GM21360 (cell line): ENCODE measurements around the gene TRIM69.
"Not testable (repeated sequence)": the region's sequence is repeated elsewhere in the genome, so short reads cannot be mapped to it uniquely, and the experiment has no call there.

ENCODE experiments used
- ATAC-seq: cut with Tn5 transposase; IDR thresholded peaks from one replicate; pipeline ENCODE4 v1.9.1; 2021; ENCODE audit warnings: mild to moderate bottlenecking, moderate library complexity; ENCODE audit not compliant: unreplicated experiment

The TRIM69 gene

DNA sequence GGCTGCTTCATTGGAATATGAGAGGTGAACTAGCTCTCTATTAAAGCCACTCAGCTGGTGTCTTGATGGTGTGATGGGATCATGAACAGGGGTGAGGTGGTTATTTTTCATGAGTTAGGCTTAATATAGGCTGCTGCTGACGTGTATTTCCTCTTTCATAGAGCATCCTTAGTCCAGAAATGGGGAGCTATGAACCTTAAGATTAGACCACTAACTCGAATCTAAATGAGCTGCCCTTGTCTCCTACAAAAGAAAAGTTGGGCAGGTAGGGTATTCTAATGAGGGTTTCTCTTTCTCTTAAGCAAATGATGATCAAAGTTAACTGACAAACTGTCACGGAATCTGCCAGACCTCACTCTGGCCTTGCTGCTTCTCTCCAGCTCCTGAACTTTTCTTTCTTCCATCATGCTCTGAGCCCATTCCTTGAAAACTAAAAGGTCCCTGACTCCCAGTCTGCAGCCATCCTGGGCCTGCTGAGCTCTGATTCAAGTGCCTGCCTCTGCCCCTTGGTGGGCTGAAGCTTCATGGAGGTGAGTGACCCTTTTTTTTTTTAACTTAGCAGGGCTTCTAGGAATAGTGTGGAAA lies at the start of gene TRIM69:
TRIM69 (plus strand) TSS at position 348 of the 585 bp plus-strand sequence; CDS start at position 525, 177 bp downstream.
- no peak for ATAC-seq

- not testable (repeated sequence) for ATAC-seq
These were observed 47.0 kb upstream of the TRIM69 start for GRCh38 chr15:44689318-44689717.

- ATAC-seq, result not testable (repeated sequence)
These were observed 46.1 kb upstream of the TRIM69 start for GRCh38 chr15:44690245-44690644.

DNA sequence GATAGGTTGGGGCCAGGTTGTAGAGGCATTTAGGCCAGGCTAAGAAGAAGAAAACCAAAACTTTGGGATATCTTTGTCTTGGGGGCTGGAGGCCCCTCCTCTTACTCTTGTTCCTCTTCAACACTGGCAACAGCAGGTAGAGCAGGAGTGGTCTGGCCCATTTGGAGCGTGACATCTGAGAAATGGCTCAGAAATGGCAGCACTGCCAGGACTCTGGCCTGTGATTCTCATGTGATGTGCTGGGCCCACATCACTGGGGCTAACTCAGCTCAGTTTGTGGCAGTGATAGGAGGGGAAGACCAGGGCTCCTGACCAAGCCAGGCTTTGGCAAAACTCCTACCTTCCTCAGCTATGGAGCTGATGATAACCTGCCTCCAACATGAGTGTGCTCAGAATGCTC lies 43.7 kb upstream of the TRIM69 start:
- ATAC-seq, result no peak

DNA sequence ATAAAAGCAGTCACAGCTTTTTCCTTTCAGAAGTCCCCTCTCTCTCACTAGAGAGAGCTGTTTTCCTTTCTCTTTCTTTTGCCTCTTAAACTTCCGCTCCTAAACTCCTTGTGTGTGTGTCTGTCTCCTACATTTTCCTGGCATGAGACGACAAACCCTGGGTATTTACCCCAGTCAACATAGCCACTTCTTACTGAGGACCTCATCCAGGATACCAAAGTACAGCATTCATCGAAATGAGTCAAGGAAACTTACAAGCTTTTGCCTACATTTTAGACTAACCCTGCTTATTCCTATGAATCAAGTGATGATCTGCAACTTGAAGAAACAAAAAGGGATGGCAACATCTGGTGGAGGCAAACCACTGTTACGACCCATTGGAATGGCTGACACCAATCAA lies 41.9 kb upstream of the TRIM69 start:
- ATAC-seq, result no peak

DNA sequence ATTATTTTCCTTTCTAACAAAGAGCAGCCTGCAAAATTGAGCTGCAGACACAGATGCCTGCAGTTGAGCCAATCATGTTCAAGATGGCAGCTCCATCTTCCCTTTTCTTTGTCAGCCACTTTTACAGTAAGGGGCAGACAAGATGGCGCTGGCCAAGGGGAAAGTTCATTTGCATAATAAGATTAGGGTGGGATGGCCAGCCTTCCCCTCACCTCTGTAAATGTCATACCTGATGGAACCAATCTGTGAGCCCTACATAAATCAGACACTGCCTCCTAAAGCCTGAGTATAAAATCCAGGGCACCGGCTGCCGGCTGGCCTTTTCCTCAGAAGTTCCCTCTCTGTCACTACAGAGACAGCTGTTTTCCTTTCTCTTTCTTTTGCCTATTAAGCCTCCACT lies 41.0 kb upstream of the TRIM69 start:
- no peak for ATAC-seq

DNA sequence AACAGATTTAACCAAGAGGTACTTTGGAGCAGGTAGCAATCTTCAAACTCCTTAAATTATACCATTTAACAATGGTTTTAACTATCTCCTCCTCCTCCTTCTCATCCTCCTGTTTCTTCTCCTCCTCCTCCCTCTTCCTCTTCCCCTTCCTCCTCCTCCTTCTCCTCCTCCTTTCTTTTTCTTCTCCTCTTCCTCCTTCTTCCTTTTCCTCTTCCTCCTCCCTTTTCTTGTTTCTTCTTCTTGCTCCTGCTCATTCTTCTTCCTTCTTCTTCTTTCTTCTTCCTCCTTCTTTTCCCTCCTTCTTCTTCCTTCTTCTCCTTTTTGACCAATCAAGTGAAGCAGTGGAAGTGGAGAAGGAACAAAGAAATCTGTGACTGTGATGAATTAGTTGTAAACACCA lies 39.3 kb upstream of the TRIM69 start:
- no peak for ATAC-seq

DNA sequence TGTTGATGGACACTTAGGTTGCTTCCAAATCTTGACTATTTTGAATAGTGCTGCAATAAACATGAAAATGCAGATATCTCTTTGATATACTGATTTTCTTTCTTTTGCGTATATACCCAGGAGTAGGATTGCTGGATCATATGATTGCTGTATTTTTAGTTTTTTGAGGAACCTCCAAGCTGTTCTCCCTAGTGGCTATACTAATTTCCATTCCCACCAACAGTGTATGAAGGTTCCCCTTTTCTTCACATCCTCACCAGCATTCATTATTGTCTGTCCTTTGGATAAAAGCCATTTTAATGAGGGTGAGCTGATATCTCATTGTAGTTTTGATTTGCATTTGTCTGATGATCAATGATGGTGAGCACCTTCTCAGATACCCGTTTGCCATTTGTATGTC lies 37.7 kb upstream of the TRIM69 start:
- no peak for ATAC-seq

DNA sequence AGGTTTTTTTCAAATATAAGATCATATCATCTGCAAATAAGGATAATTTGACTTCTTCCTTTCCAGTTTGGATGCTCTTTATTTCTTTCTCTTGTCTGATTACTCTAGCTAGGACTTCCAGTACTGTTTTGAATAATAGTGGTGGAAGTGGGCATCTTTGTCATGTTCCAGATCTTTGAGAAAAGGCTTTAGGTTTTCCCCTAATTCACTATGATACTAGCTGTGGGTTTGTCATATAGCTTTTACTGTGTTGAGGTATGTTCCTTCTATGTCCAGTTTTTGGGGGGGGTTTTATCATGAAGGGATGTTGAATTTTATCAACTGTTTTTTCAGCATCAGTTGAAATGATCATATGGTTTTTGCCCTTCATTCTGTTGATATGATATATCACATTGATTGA lies 35.7 kb upstream of the TRIM69 start:
- ATAC-seq, result not testable (repeated sequence)

- no peak for ATAC-seq
These were observed 30.3 kb upstream of the TRIM69 start for GRCh38 chr15:44705986-44706385.

GRCh38 chr15:44706401-44706800 lies 29.9 kb upstream of the TRIM69 start:
- no peak for ATAC-seq

DNA sequence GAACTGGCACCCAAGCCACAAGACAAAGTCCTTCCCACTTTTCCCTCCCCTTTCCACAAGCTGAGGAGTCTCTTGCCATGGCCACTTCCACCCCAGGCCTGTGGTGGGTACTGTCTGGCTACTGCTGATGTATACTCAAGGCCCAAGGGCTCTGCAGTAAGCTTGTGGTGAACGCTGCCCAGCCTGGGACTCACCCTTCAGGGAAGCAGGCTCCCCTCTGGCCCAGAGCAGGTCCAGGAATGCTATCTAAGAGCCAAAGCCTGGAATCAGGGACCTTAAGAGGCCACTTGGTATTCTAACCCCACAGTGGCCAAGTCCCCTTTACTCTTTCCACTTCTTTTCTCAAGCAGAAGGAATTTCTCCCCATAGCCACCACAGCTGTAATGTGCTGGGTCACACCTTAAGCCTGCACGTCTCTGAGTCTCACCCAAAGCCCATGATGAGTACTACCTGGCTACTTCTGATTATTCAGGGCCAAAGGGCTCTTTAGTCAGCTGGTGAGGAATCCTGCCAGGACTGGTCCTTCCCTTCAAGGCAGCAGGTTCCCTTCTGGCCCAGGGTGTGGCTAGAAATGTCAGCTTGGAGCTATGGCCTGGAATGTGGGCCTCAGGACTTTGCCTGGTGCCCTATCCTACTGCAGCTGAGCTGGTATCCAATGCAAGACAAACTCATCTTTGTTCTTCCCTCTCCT lies 29.2 kb upstream of the TRIM69 start:
- no peak for ATAC-seq

DNA sequence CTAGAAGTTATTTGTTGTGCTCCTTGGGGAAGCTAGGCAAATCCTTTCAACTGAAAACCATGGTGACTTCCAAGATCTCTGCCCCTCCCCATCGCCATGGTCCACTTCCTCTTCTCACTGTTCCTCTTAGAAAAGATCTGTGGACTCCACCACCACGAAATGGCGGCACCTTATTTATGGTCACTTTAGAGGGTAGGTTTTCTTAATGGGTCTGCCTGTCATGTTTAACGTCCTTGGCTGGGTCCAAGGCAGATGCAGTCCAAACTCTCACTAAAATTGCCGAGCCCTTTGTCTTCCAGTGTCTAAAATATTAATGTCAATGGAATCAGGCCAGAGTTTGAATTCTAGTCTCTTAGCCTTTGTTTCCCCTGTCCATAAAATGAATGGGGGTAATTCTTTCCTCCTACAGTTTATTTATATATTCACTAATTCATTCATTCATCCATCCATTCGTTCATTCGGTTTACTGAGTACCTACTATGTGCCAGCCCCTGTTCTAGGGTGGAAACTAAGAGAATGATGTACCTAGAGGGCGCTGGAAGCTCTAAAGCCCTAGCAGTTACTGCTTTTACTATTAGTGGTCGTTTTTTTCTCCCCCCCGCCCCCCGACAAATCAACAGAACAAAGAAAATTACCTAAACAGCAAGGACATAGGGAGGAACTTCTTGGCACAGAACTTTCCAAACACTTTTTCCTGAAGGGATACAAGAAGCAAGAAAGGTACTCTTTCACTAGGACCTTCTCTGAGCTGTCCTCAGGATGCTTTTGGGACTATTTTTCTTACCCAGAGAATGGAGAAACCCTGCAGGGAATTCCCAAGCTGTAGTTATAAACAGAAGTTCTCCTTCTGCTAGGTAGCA lies 25.9 kb upstream of the TRIM69 start:
- no peak for ATAC-seq

- ATAC-seq, result peak; percentile 76
These were observed 25.1 kb upstream of the TRIM69 start, which contains the start of the genes B2M and PATL2 for GRCh38 chr15:44711096-44711742. Gene B2M, plus strand, starts transcription at chr15:44711517. Its CDS starts 30 bp downstream, at chr15:44711547. Gene PATL2, minus strand, starts transcription at chr15:44711323. Its CDS starts 34,833 bp downstream, at chr15:44676490.

GRCh38 chr15:44711743-44712345 lies 24.5 kb upstream of the TRIM69 start:
- peak; percentile 18 for ATAC-seq

- ATAC-seq, result no peak
These were observed 23.9 kb upstream of the TRIM69 start for GRCh38 chr15:44712346-44713005.

GRCh38 chr15:44713006-44713966 lies 23.0 kb upstream of the TRIM69 start:
- ATAC-seq, result no peak

DNA sequence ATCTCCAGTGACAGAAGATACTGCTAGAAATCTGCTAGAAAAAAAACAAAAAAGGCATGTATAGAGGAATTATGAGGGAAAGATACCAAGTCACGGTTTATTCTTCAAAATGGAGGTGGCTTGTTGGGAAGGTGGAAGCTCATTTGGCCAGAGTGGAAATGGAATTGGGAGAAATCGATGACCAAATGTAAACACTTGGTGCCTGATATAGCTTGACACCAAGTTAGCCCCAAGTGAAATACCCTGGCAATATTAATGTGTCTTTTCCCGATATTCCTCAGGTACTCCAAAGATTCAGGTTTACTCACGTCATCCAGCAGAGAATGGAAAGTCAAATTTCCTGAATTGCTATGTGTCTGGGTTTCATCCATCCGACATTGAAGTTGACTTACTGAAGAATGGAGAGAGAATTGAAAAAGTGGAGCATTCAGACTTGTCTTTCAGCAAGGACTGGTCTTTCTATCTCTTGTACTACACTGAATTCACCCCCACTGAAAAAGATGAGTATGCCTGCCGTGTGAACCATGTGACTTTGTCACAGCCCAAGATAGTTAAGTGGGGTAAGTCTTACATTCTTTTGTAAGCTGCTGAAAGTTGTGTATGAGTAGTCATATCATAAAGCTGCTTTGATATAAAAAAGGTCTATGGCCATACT lies 21.1 kb upstream of the TRIM69 start:
- ATAC-seq, result no peak
